GM19035 (cell line): Measurements from ENCODE around the gene IQCE.
A peak's percentile ranks its signal among the peaks of the same experiment; 100 is the strongest.
"Not testable (repeated sequence)": the region's sequence is repeated elsewhere in the genome, so short reads cannot be mapped to it uniquely, and the experiment has no call there.

Experiments used
- ATAC-seq: cut with Tn5 transposase; IDR thresholded peaks from one replicate; pipeline ENCODE4 v1.9.1; 2021; ENCODE audit not compliant: unreplicated experiment

The IQCE gene

GRCh38 chr7:2553108-2553507, 5.7 kb upstream of the IQCE start:
- ATAC-seq, result no peak

DNA sequence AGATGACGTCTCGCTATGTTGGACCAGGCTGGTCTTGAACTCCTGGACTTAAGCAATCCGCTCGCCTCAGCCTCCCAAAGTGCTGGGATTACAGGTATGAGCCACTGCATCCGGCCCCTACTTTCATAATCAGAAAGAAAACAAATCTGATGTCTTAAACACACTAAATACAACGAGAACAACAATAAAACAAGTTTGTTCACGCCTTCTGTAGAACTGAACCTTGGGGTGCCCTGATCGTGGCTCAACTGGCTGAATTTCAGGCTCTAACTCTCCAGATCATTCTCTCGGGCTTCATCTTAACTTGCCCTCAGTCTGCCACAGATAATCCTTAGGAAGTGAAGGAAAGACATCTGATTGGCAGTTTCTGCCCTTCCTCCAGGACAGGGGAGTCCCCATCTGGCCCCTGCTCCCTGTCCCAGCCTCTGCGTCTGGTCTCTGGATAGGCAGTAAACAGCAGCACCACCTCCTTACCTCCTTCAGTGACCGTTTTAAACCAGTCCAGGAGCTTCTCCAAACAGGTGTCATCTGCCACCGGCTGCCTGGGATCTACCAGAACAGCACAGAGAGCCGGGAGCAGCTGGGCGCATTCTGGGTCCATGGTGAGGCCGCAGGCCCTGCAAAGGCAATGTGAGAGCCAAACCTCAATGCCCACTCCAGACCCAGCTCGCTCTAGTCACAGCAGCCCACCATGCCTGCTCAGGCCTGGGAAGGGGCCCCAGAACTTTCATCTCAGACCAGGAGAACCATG, 4.8 kb upstream of the IQCE start:
- no peak for ATAC-seq

DNA sequence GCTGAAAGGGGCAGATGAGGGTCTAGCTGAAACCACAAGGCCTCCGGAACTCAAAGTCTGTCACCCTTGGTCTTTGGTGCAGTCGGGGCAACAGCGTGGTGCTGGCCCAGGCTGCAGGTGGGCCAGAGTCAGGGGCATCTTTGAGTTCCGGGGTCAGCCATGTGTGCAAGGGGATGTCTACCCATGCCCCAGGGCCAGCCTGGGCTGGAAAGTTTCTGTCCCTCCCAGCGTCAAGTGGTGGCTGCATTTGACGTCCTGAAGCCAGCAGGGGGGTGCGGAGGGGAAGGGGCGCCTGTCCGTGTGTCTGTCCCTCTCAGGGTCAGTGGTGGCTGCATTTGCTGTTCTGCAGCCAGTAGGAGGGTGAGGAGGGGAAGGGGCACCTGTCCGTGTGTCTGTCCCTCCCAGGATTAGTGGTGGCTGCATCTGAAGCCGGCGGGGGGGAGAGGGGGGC, 4.1 kb upstream of the IQCE start:
- no peak for ATAC-seq

- peak; percentile 73 for ATAC-seq
Observed at GRCh38 chr7:2555121-2556052, 3.4 kb upstream of the IQCE start, which contains the start of gene BRAT1. TSS of gene BRAT1 (minus strand) at chr7:2555524. CDS start at chr7:2554431, 1,093 bp downstream.

- peak; percentile 4 for ATAC-seq
Observed at GRCh38 chr7:2559283-2559950, 638 bp downstream of the IQCE start.

DNA sequence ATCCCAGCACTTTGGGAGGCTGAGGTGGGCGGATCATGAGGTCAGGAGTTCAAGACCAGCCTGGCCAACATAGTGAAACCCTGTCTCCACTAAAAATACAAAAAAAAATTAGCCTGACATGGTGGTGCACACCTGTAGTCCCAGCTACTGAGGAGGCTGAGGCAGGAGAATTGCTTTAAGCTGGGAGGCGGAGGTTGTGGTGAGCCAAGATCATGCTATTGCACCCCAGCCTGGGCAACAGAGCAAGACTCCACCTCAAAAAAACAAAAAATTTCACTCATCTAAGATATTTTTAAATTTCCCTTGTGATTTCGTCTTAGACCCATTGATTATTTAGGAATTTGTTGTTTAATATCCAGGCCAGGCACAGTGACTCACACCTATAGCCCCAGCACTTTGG, 5.2 kb downstream of the IQCE start:
- ATAC-seq, result not testable (repeated sequence)

GRCh38 chr7:2564970-2565540, 6.3 kb downstream of the IQCE start:
- ATAC-seq, result no peak

- peak; percentile 32 for ATAC-seq
Observed at GRCh38 chr7:2566348-2566889, 7.6 kb downstream of the IQCE start.

DNA sequence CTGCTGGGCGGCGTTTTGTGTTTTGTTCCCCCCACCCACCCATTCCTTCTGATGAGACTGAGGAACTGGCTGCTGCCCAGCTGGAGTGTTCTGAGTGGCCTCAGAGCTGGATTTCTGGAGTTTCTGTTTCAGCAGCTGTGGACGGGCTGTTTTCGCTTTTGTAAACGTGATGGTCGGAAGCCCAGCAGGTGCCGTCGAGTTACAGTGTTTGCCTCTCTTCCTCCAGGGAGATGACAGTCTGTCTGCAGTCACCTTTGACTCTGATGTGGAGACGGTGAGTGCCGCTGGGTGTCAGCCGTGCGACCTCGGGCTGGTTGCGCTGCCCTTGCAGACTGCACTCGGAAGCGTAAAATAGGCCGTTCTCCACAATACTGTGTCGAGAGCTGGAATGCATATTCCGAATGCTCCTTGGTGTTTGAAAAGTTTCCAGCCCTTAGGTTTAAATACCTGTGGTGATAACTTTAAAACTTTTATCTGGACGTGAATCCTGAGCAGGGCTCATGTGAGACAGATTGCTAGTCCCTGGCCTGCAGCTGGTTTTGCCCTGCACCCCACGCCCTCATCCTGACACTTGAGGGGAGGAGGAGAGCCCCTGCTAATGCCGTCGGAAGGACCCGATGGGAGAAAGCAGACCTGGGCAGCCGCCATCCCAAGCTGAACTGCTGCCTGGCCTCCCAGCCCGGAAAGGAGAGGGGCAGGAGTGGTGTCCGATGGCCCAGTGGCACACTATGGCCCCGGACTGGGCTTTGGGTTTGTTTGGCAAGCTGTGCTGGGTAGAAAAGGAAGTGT, 8.3 kb downstream of the IQCE start:
- ATAC-seq, result peak; percentile 93

DNA sequence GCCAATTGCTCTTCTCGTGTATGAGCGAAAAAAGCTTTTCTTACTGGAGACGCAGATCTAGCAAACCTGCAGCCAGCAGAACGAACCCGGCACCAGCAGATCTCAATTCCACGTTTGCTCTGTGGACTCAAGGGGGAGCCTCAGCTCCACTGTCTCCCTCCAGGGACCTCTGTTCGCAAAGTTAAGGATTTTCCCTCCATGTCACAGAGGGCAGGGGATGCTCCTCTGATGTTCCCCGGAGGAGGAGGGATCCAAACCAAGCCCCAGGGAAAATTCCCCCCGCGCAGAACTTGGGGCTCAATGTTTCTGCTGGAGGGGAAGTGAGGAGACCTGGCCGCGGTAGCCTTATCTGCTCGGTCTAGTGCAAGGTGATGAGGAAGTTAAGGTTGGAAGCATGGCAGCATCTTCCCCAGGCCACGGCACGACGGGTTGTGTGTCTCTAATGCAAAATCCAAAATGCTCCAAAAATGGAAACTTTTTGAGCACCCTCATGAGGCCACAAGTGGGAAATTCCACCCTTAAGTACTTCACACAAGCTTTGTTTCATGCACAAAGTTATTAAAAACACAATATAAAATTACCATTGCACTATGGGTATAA, 9.0 kb downstream of the IQCE start:
- ATAC-seq, result no peak

DNA sequence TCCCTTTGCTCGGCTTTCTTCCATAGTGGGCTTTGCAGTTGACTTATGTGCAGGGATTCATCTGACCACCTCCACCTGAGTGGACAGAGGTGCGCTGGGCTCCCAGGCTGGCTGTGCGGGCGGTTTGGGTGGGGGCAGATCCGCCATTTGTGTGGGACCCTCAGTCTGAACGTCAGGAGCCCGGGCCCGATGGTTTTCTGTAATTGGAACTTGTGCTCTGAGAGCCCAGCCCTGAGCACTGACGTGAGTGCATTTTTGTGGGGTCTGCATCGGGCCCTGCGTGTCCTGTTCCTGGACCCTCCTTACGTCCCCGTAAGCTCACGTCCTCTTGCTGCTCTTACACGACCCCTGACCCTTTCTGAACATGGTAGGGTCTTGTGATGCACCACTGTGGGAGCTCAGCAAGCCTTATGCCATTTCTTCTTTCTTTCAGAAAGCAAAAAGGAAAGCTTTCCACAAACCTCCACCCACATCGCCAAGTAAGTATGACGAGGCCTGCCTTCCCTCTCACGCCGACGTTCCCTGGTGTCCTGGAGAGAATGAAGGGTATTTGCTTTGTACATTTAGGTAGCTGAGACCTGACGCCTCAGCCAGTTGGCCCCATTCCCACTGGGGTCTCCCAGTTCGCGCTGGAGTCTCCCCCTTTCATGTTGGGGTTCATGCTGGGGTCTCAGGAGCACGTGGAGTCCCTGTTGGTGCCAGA, 9.9 kb downstream of the IQCE start:
- no peak for ATAC-seq

DNA sequence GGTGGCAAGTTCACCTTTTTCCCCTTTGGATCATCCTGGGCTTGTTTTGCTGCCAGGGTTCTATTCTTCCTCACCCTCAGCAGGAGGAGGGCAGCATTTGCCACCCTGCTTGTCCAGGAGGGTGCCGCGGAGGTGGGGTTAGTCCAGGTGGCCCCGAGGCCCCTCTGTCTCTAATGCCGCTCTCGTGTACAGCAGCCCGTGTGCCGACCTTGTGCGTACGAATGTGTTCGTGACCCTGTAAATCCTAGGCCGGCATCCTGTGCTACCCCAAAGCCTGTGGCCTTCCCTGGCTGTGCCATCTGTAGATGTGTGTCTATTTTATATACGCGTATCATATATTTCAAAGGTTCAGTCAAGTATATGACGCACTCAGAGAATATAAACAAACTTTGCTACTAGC, 10.6 kb downstream of the IQCE start:
- ATAC-seq, result no peak

GRCh38 chr7:2570021-2570420, 11.2 kb downstream of the IQCE start:
- ATAC-seq, result no peak

GRCh38 chr7:2571409-2571808, 12.6 kb downstream of the IQCE start:
- ATAC-seq, result no peak

DNA sequence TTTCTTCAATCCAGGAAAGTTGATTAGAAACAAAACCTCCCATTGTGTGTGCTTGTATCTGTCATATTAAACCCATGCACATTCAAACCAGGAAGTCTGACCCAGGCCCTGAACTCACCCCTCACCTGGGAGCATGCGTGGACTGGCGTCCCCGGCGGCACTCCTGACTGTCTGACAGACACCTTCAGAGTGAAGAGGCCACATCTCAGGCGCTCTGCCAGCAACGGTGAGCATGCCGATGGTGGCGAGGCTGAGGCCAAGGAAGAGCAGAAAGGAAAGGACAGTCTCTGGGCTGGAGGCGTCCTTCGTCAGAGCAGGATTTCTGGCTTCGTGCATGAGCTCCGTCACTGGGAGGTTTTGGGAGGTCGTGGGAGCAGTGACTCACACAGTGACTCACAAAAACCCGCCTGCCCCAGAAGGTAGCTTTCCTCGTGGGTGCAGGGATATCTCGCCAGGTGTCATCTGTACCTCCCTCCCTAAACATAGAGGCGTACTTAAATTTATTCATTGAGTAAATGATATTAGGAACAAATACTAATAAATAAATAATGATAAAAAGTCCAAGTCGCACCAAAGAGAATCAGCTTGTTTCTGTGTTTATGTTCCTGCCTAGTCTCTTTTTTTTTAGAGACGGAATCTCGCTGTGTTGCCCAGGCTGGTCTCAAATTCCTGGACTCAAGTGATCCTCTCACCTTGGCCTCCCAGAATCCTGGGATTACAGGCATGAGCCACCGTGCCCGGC, 13.5 kb downstream of the IQCE start:
- no peak for ATAC-seq

DNA sequence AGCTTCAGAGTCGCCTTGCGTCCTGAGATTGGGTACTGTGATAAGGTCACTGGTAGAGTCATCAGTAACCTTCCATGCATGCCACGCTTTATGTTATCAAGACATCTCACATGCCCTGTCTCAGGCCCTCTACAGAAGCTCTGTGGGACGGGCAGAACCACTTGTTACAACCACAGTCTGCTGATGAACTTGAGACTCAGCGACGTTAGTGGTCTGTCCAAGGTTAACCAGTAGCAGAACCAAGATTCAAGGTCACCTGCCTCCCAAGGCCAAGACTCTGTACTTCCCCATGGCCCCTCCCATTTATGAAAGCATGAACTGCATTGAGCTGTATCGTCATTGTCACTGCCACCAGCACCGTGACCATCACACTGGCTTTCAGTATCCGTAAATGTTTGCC, 15.0 kb downstream of the IQCE start:
- ATAC-seq, result no peak

- ATAC-seq, result no peak
Observed at GRCh38 chr7:2575046-2575732, 16.4 kb downstream of the IQCE start.
